ENCODE measurements around the gene AMPD3.

Gene AMPD3

GRCh38 chr11:10542776-10543175 lies 87.7 kb downstream of the AMPD3 start:
- Histone ChIP-seq H3K36me3 (ENCODE audit: control insufficient read depth, insufficient read depth, low read length) (no peaks in the 10 kb centered on the region), H3K27ac (ENCODE audit: insufficient read depth, low read length, poor library complexity, severe bottlenecking) (no peak overlapping the region), H3K9me3 (ENCODE audit: control insufficient read depth, low read length) (no peaks in the 10 kb centered on the region), H3K4me1 (ENCODE audit: control insufficient read depth, insufficient read depth, low read length, poor library complexity, severe bottlenecking) (peaks cover 4% of the 10 kb centered on the region), H3K27me3 (replicated peaks; ENCODE audit: control insufficient read depth, insufficient read depth, low read length, poor library complexity, severe bottlenecking) (no peaks in the 10 kb centered on the region), H3K4me3 (ENCODE audit: insufficient read depth, low read depth, low read length, poor library complexity, severe bottlenecking) (no peak overlapping the region)
- no peak for DNase-seq

- Histone ChIP-seq H3K4me1 (ENCODE audit: control insufficient read depth, insufficient read depth, low read length, poor library complexity, severe bottlenecking) (peaks cover 4% of the 10 kb centered on the region), H3K36me3 (ENCODE audit: control insufficient read depth, insufficient read depth, low read length) (no peaks in the 10 kb centered on the region), H3K9me3 (ENCODE audit: control insufficient read depth, low read length) (no peaks in the 10 kb centered on the region), H3K4me3 (ENCODE audit: insufficient read depth, low read depth, low read length, poor library complexity, severe bottlenecking) (no peak overlapping the region), H3K27ac (ENCODE audit: insufficient read depth, low read length, poor library complexity, severe bottlenecking) (no peak overlapping the region), H3K27me3 (replicated peaks; ENCODE audit: control insufficient read depth, insufficient read depth, low read length, poor library complexity, severe bottlenecking) (no peaks in the 10 kb centered on the region)
- no peak for DNase-seq
Observed at GRCh38 chr11:10543782-10544181, 88.7 kb downstream of the AMPD3 start.

- Histone ChIP-seq H3K4me1 (ENCODE audit: control insufficient read depth, insufficient read depth, low read length, poor library complexity, severe bottlenecking) (peaks cover 3% of the 10 kb centered on the region), H3K36me3 (ENCODE audit: control insufficient read depth, insufficient read depth, low read length) (no peaks in the 10 kb centered on the region), H3K9me3 (ENCODE audit: control insufficient read depth, low read length) (no peaks in the 10 kb centered on the region), H3K27ac (ENCODE audit: insufficient read depth, low read length, poor library complexity, severe bottlenecking) (no peak overlapping the region), H3K27me3 (replicated peaks; ENCODE audit: control insufficient read depth, insufficient read depth, low read length, poor library complexity, severe bottlenecking) (no peaks in the 10 kb centered on the region), H3K4me3 (ENCODE audit: insufficient read depth, low read depth, low read length, poor library complexity, severe bottlenecking) (no peak overlapping the region)
- no peak for DNase-seq
Observed at GRCh38 chr11:10544491-10545465, 89.7 kb downstream of the AMPD3 start.

- no peak for DNase-seq
- Histone ChIP-seq H3K36me3 (ENCODE audit: control insufficient read depth, insufficient read depth, low read length) (no peaks in the 10 kb centered on the region), H3K9me3 (ENCODE audit: control insufficient read depth, low read length) (no peaks in the 10 kb centered on the region), H3K27ac (ENCODE audit: insufficient read depth, low read length, poor library complexity, severe bottlenecking) (no peak overlapping the region), H3K4me3 (ENCODE audit: insufficient read depth, low read depth, low read length, poor library complexity, severe bottlenecking) (no peak overlapping the region), H3K27me3 (replicated peaks; ENCODE audit: control insufficient read depth, insufficient read depth, low read length, poor library complexity, severe bottlenecking) (no peaks in the 10 kb centered on the region), H3K4me1 (ENCODE audit: control insufficient read depth, insufficient read depth, low read length, poor library complexity, severe bottlenecking) (no peaks in the 10 kb centered on the region)
Observed at GRCh38 chr11:10550503-10551289, 95.6 kb downstream of the AMPD3 start.

- no peaks in the 10 kb centered on the region for H3K9me3 ChIP-seq (ENCODE audit: control insufficient read depth, low read length)
- no peak overlapping the region for H3K27ac ChIP-seq (ENCODE audit: insufficient read depth, low read length, poor library complexity, severe bottlenecking)
- H3K27me3 ChIP-seq (replicated peaks; ENCODE audit: control insufficient read depth, insufficient read depth, low read length, poor library complexity, severe bottlenecking), result no peaks in the 10 kb centered on the region
- no peaks in the 10 kb centered on the region for H3K36me3 ChIP-seq (ENCODE audit: control insufficient read depth, insufficient read depth, low read length)
- no peak for DNase-seq
- H3K4me3 ChIP-seq (ENCODE audit: insufficient read depth, low read depth, low read length, poor library complexity, severe bottlenecking), result no peak overlapping the region
- no peaks in the 10 kb centered on the region for H3K4me1 ChIP-seq (ENCODE audit: control insufficient read depth, insufficient read depth, low read length, poor library complexity, severe bottlenecking)
Observed at GRCh38 chr11:10551290-10551592, 96.2 kb downstream of the AMPD3 start.

GRCh38 chr11:10551845-10552352 lies 96.8 kb downstream of the AMPD3 start:
- Histone ChIP-seq H3K9me3 (ENCODE audit: control insufficient read depth, low read length) (no peaks in the 10 kb centered on the region), H3K4me1 (ENCODE audit: control insufficient read depth, insufficient read depth, low read length, poor library complexity, severe bottlenecking) (no peaks in the 10 kb centered on the region)
- no peak for DNase-seq

GRCh38 chr11:10556590-10556989 lies 101.5 kb downstream of the AMPD3 start:
- no peak overlapping the region for H3K4me3 ChIP-seq (ENCODE audit: insufficient read depth, low read depth, low read length, poor library complexity, severe bottlenecking)
- H3K36me3 ChIP-seq (ENCODE audit: control insufficient read depth, insufficient read depth, low read length), result no peaks in the 10 kb centered on the region
- H3K4me1 ChIP-seq (ENCODE audit: control insufficient read depth, insufficient read depth, low read length, poor library complexity, severe bottlenecking), result no peaks in the 10 kb centered on the region
- DNase-seq, result no peak
- H3K27me3 ChIP-seq (replicated peaks; ENCODE audit: control insufficient read depth, insufficient read depth, low read length, poor library complexity, severe bottlenecking), result no peaks in the 10 kb centered on the region
- H3K9me3 ChIP-seq (ENCODE audit: control insufficient read depth, low read length), result no peaks in the 10 kb centered on the region
- H3K27ac ChIP-seq (ENCODE audit: insufficient read depth, low read length, poor library complexity, severe bottlenecking), result no peak overlapping the region

More at GRCh38 chr11:10551845-10552352, 96.8 kb downstream of the AMPD3 start:
- no peaks in the 10 kb centered on the region for H3K27me3 ChIP-seq (replicated peaks; ENCODE audit: control insufficient read depth, insufficient read depth, low read length, poor library complexity, severe bottlenecking)
- H3K27ac ChIP-seq (ENCODE audit: insufficient read depth, low read length, poor library complexity, severe bottlenecking), result no peak overlapping the region
- H3K36me3 ChIP-seq (ENCODE audit: control insufficient read depth, insufficient read depth, low read length), result no peaks in the 10 kb centered on the region
- H3K4me3 ChIP-seq (ENCODE audit: insufficient read depth, low read depth, low read length, poor library complexity, severe bottlenecking), result no peak overlapping the region

Measured in effector memory CD4-positive, alpha-beta T cell (primary cell).